ENCODE measurements around the gene IL18R1. TPM values are rescaled to one million over a fixed set of nuclear protein-coding genes. Genes with fewer than 3 reads are reported as not detected.

The IL18R1 gene
- total RNA-seq, 2 experiments from 2014 or later, result 17.1 to 18.4 TPM

DNA sequence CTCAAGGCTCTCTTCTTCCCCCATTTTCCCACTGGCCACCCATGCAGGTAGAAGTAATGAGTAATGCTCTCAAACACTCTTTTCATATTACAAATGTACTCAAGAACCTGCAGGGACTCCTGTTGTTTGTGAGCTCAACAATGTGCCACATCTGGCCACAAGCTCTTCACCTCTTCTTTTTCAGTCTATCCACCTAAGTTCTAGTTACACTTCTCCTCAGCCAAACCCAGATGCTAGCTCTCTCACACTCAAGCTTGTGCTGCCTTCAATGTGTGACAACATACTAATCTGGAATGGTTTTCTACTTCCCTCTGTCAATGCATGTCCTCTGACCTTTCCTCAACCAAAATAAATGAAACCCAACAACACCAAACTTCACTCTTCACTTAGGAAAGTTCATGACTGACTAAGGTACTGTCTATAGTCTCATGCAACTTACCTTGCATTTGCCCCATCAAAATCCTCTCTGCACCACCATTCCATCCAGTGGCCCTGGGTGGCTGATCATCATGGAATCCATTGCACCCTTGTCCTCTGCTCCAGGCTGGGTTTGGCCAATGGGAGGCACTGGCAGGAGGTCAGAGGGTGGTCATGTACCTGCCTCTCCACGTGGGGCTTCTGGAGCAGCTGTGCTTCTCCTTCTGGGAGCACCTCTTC is 5.3 kb upstream of the IL18R1 start:
- CTCF ChIA-PET, result interaction anchor here (1.0 to 2.0 kb wide), 5 partner anchors 43 to 344 kb away, joined by 3 to 5 read pairs (median 3); no protein-coding TSS in a partner anchor
- H3K4me1 Mint-ChIP-seq (ENCODE audit: low read depth), result peaks cover 1% of the 10 kb centered on the region
- no peaks in the 10 kb centered on the region for H3K27me3 Mint-ChIP-seq (ENCODE audit: low read depth)
- H3K9me3 Mint-ChIP-seq, result no peaks in the 10 kb centered on the region
- no peak overlapping the region for H3K4me3 Mint-ChIP-seq
- DNase-seq, result no peak
- H3K27ac Mint-ChIP-seq, result no peak overlapping the region
- intact Hi-C loops (cut with micrococcal nuclease), result no loop called here
- H3K36me3 Mint-ChIP-seq (ENCODE audit: low read depth), result no peaks in the 10 kb centered on the region

DNA sequence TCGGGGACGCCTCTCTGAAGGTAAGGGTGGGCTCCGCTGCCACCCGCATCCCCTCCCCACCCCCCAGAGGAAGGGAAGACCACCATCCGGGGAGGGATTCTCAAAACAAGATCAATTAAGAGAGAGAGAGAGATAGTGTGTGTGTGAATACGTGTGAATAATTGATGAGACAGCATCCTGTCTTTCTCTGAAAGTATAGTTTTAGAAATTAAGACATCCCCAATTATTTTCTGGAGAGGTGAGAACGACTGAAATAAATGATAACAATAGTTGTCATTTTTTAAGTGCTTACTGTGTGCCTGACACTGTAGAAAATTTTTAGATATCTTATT is 751 bp downstream of the IL18R1 start:
- peaks cover 11% of the 10 kb centered on the region for H3K36me3 Mint-ChIP-seq (ENCODE audit: low read depth)
- H3K9me3 Mint-ChIP-seq, result no peaks in the 10 kb centered on the region
- DNase-seq, result no peak
- CTCF ChIA-PET, result interaction anchor here (0.7 to 4.9 kb wide), 22 partner anchors 8 to 1086 kb away, joined by 3 to 49 read pairs (median 4); no protein-coding TSS in a partner anchor
- H3K4me3 Mint-ChIP-seq, result peak overlapping the region; percentile 99
- no peaks in the 10 kb centered on the region for H3K27me3 Mint-ChIP-seq (ENCODE audit: low read depth)
- intact Hi-C loops (cut with micrococcal nuclease), result loop anchor here (1.0 to 5.0 kb wide), 5 partner anchors 11 to 474 kb away; no protein-coding TSS in a partner anchor
- peak overlapping the region; percentile 96 for H3K27ac Mint-ChIP-seq
- peaks cover 50% of the 10 kb centered on the region for H3K4me1 Mint-ChIP-seq (ENCODE audit: low read depth)

DNA sequence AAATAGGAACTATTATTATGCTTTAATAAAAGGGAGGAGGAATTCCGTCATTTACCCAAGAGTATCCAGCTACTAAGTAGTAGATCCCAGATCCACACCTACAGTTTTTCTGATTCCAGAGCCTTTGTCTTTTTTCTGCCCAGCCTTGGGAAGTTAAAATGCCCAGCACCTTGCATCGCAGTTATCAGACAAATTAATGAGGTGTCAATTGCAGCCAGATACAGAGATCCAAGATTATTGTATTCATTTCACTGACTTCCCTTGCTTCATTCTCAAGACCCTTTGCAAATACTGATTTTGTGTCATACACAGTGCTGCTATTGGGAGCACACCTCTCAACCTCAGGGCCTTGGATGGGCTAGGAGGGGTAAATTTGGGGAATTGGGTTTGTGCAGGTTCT is 1.1 kb downstream of the IL18R1 start:
- Mint-ChIP-seq H3K9me3 (no peaks in the 10 kb centered on the region), H3K27ac (peak overlapping the region; percentile 96), H3K4me3 (peak overlapping the region; percentile 99), H3K27me3 (ENCODE audit: low read depth) (no peaks in the 10 kb centered on the region), H3K4me1 (ENCODE audit: low read depth) (peaks cover 54% of the 10 kb centered on the region), H3K36me3 (ENCODE audit: low read depth) (peaks cover 15% of the 10 kb centered on the region)
- no peak for DNase-seq
- CTCF ChIA-PET, result interaction anchor here (0.9 to 4.9 kb wide), 11 partner anchors 8 to 142 kb away, joined by 3 to 49 read pairs (median 5); no protein-coding TSS in a partner anchor
- intact Hi-C loops (cut with micrococcal nuclease), result loop anchor here (1.0 to 5.0 kb wide), 5 partner anchors 11 to 474 kb away; no protein-coding TSS in a partner anchor

DNA sequence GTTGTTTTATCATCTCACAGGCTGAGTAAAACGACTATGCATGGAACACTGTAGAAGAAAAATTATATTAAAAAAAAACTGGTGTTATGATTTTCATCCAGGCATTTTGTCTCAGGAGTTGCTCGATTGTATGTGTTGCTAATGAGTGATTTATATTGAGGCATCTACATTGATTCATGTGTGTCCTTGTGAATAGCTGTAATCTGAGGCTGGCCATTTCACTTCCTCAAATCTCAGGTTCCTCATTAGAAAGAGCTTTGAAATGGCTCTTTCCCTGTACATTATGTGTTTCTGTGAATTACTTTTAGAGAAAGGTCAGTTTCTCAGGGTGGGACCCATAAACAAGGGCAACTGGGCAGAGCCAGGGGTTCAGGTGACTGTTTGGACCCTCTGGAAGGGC is 2.3 kb downstream of the IL18R1 start:
- intact Hi-C loops (cut with micrococcal nuclease), result loop anchor here (5.0 kb wide), 1 partner anchor 476 kb away; no protein-coding TSS in a partner anchor
- H3K36me3 Mint-ChIP-seq (ENCODE audit: low read depth), result peaks cover 24% of the 10 kb centered on the region
- no peaks in the 10 kb centered on the region for H3K27me3 Mint-ChIP-seq (ENCODE audit: low read depth)
- peak overlapping the region; percentile 99 for H3K4me3 Mint-ChIP-seq
- DNase-seq, result no peak
- H3K4me1 Mint-ChIP-seq (ENCODE audit: low read depth), result peaks cover 63% of the 10 kb centered on the region
- H3K27ac Mint-ChIP-seq, result peak overlapping the region; percentile 39
- no peaks in the 10 kb centered on the region for H3K9me3 Mint-ChIP-seq
- CTCF ChIA-PET, result interaction anchor here (0.7 to 4.9 kb wide), 4 partner anchors 10 to 474 kb away, joined by 3 to 49 read pairs (median 10); no protein-coding TSS in a partner anchor

DNA sequence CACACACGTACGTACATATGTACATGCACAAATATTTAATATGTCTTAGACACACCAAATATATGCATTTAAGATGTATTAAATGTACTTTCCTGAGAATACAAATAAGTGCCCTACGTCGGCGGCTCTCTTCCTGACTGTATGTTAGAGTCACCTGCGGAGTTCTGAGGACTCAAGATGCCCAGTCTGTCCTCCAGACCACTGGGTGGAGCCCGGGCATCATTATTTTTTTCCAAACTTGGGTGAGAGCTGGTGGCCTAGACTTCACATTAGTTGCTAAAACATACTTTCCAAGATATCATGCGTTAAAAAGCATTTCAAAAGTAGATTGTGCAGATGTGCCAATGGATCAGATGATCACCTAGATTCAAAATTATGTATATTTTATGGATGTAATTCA is 2.9 kb downstream of the IL18R1 start:
- intact Hi-C loops (cut with micrococcal nuclease), result loop anchor here (5.0 kb wide), 1 partner anchor 476 kb away; no protein-coding TSS in a partner anchor
- Mint-ChIP-seq H3K4me1 (ENCODE audit: low read depth) (peaks cover 68% of the 10 kb centered on the region), H3K9me3 (no peaks in the 10 kb centered on the region), H3K27me3 (ENCODE audit: low read depth) (no peaks in the 10 kb centered on the region), H3K27ac (no peak overlapping the region), H3K4me3 (peak overlapping the region; percentile 99), H3K36me3 (ENCODE audit: low read depth) (peaks cover 29% of the 10 kb centered on the region)
- DNase-seq, result peak; percentile 36
- CTCF ChIA-PET, result interaction anchor here (0.7 to 4.9 kb wide), 4 partner anchors 10 to 474 kb away, joined by 3 to 49 read pairs (median 10); no protein-coding TSS in a partner anchor

DNA sequence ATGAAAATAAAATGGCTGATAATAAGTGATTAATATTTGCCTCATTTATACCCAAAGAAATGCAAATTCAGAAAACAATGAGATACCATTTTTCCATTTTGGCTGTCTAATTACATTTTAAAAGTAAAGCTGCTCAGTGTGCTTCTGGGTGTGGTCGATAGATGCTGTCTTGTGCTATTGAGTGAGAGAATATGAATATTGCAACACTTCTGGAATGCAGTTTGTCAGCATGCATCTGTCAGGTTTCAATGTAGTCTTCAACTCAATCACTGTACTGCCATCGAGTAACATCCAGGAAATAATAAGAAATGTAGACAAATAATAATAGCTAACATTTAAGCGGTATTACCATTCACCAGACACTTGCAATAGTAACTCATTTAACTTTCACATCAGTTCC is 3.9 kb downstream of the IL18R1 start:
- H3K4me1 Mint-ChIP-seq (ENCODE audit: low read depth), result peaks cover 79% of the 10 kb centered on the region
- H3K27ac Mint-ChIP-seq, result no peak overlapping the region
- DNase-seq, result no peak
- peaks cover 40% of the 10 kb centered on the region for H3K36me3 Mint-ChIP-seq (ENCODE audit: low read depth)
- H3K27me3 Mint-ChIP-seq (ENCODE audit: low read depth), result no peaks in the 10 kb centered on the region
- no peak overlapping the region for H3K4me3 Mint-ChIP-seq
- peaks cover 6% of the 10 kb centered on the region for H3K9me3 Mint-ChIP-seq
- intact Hi-C loops (cut with micrococcal nuclease), result loop anchor here (5.0 kb wide), 1 partner anchor 477 kb away; no protein-coding TSS in a partner anchor
- CTCF ChIA-PET, result interaction anchor here (0.8 to 4.9 kb wide), 3 partner anchors 57 to 353 kb away, joined by 4 to 49 read pairs (median 6); no protein-coding TSS in a partner anchor

DNA sequence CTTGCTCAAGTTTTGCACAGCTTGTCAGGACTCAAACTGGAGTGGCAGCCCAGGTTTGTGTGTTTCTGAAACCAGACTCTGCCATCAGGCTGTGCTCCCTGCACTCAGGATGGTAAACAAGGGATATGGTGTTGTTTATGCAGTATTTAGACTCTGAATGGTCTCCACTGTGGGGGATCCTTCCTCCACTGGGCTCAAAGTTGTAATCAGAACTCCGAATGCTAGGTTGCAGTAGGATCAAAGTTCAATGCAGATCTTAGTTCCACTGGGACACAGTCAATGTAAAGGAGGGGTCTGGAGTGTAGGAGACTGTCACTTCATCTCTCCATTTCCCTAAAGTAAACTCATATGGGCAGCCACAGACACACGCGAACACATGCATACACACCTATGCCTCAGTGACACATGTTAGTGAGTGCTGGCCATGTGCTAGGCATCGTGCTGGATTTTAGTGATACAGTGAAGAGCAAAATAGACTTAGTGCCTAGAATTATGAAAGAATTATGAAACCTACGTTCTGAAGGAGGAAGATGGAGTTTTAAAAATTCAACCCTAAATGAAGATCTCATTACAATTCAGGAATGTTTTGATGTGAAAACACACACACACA is 6.1 kb downstream of the IL18R1 start:
- peaks cover 28% of the 10 kb centered on the region for H3K9me3 Mint-ChIP-seq
- peak overlapping the region; percentile 76 for H3K27ac Mint-ChIP-seq
- CTCF ChIA-PET, result no interaction called here
- peaks cover 88% of the 10 kb centered on the region for H3K4me1 Mint-ChIP-seq (ENCODE audit: low read depth)
- DNase-seq, result no peak
- H3K4me3 Mint-ChIP-seq, result no peak overlapping the region
- no peaks in the 10 kb centered on the region for H3K27me3 Mint-ChIP-seq (ENCODE audit: low read depth)
- peaks cover 59% of the 10 kb centered on the region for H3K36me3 Mint-ChIP-seq (ENCODE audit: low read depth)
- intact Hi-C loops (cut with micrococcal nuclease), result loop anchor here (1.0 to 10.0 kb wide), 2 partner anchors 75 to 627 kb away; no protein-coding TSS in a partner anchor

DNA sequence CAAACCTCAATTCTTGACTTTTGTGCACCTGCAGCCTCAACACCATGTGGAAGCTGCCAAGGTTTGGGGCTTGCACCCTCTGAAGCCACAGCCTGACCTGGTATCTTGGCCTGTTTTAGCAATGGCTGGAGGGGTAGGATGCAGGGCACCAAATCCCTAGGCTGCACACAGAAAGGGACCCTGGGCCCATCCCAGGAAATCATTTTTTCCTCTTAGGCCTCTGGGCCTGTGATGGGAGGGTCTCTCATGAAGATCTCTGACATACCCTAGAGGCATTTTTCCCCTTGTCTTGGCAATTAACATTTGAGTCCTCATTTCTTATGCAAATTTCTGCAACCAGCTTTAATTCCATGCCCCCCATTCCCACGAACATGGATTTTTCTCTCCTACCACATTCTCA is 10.2 kb downstream of the IL18R1 start:
- DNase-seq, result no peak
- CTCF ChIA-PET, result no interaction called here
- peaks cover 33% of the 10 kb centered on the region for H3K9me3 Mint-ChIP-seq
- peaks cover 86% of the 10 kb centered on the region for H3K36me3 Mint-ChIP-seq (ENCODE audit: low read depth)
- intact Hi-C loops (cut with micrococcal nuclease), result loop anchor here (5.0 to 10.0 kb wide), 3 partner anchors 297 to 631 kb away; no protein-coding TSS in a partner anchor
- no peak overlapping the region for H3K4me3 Mint-ChIP-seq
- H3K27me3 Mint-ChIP-seq (ENCODE audit: low read depth), result no peaks in the 10 kb centered on the region
- H3K4me1 Mint-ChIP-seq (ENCODE audit: low read depth), result peaks cover 82% of the 10 kb centered on the region
- peak overlapping the region; percentile 94 for H3K27ac Mint-ChIP-seq

DNA sequence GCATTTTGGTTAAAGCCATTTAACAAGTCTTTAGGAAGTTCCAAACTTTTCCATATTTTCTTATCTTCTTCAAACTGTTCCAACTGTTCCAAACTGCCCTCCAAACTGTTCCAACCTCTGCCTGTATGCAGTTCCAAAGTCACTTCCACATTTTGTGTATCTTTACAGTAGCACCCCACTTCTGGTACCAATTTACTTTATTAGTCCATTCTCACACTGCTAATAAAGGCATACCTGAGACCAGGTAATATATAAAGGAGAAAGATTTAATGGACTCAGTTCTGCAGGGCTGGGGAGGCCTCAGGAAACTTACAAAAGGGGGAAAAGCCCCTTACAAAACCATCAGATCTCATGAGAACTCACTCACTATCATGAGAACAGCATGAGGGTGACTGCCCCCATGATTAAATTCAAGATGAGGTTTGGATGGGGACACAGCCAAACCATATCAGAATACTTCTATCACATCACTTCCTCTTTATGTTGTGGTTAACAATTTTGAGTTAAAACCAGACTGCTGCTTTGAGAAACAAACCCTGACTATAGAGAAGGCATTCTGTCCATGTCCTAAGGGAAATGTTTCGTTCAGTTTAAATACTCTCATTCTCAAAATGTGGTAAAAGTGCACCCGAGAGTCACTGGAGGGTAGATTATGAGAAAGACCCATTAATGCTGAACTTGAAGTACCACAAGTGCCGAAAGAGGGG is 11.0 kb downstream of the IL18R1 start:
- intact Hi-C loops (cut with micrococcal nuclease), result loop anchor here (1.0 to 10.0 kb wide), 15 partner anchors 10 to 632 kb away; no protein-coding TSS in a partner anchor
- peaks cover 80% of the 10 kb centered on the region for H3K4me1 Mint-ChIP-seq (ENCODE audit: low read depth)
- peak overlapping the region; percentile 94 for H3K27ac Mint-ChIP-seq
- no peaks in the 10 kb centered on the region for H3K27me3 Mint-ChIP-seq (ENCODE audit: low read depth)
- peak overlapping the region; percentile 20 for H3K4me3 Mint-ChIP-seq
- H3K36me3 Mint-ChIP-seq (ENCODE audit: low read depth), result peaks cover 84% of the 10 kb centered on the region
- H3K9me3 Mint-ChIP-seq, result peaks cover 33% of the 10 kb centered on the region
- CTCF ChIA-PET, result interaction anchor here (0.9 to 3.6 kb wide), 4 partner anchors 49 to 126 kb away, joined by 3 to 18 read pairs (median 3); no protein-coding TSS in a partner anchor
- DNase-seq, result peak; percentile 52

DNA sequence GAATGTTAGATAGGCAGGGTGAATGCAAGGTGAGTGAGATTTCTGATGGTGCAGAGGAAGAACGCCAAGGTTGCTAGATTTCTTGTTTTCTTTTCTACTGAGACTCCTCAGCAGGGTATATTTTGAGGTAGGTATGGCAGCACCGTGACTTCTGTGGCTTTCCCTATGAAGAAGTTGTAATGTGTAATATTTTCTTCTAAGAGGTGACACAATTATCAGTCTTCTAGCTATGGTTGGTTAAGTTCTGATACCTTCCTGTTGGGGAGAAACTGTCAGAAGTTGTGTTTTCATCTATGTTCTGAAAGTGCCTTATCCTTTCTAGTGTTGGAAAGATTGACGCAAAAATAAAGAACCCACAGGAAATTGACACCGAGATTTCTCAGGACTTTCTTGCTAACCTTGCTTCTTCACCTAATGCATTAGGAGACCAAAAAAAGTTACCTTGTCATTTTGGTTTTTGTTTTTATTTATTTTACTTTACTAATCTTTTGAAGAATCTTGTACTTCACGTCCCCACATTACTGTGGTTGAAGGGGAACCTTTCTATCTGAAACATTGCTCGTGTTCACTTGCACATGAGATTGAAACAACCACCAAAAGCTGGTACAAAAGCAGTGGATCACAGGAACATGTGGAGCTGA is 11.9 kb downstream of the IL18R1 start:
- peaks cover 76% of the 10 kb centered on the region for H3K4me1 Mint-ChIP-seq (ENCODE audit: low read depth)
- peak overlapping the region; percentile 20 for H3K4me3 Mint-ChIP-seq
- intact Hi-C loops (cut with micrococcal nuclease), result loop anchor here (1.0 to 10.0 kb wide), 15 partner anchors 9 to 633 kb away; no protein-coding TSS in a partner anchor
- peak overlapping the region; percentile 94 for H3K27ac Mint-ChIP-seq
- H3K27me3 Mint-ChIP-seq (ENCODE audit: low read depth), result no peaks in the 10 kb centered on the region
- peaks cover 78% of the 10 kb centered on the region for H3K36me3 Mint-ChIP-seq (ENCODE audit: low read depth)
- CTCF ChIA-PET, result interaction anchor here (0.9 to 3.6 kb wide), 7 partner anchors 11 to 127 kb away, joined by 3 to 18 read pairs (median 8); partner anchors contain the start of gene IL18R1
- peak; percentile 65 for DNase-seq
- peaks cover 33% of the 10 kb centered on the region for H3K9me3 Mint-ChIP-seq

DNA sequence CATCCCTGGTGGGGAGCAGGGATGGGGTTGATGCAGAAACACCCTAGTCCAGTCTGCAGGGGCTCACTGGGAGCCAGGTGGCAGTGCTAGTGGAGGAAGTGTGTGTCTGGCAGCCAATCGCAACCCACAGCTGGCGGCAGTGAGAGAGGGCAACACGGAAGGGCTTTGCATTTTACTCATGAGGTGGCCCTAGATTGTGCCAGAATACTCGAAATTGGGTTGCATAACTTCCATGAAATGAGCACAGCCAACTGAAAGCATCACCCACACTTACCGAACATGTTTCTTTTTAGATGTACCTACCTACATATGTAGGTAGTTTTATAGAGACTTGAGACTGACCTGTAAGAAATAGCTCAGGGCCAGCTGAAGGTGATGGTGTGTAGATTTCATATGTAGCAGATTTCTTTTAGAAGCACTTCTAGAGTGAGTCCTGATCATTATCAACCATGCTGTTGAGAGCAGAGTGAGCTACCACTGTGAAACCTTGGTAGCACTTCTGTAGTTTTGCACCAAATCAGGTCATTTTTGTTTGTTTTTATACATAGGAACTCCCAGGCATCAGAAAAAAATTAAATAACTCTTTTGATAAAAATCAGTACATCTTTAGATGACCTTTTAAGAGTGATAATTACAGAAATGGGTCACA is 13.0 kb downstream of the IL18R1 start:
- intact Hi-C loops (cut with micrococcal nuclease), result loop anchor here (5.0 to 10.0 kb wide), 3 partner anchors 294 to 634 kb away; no protein-coding TSS in a partner anchor
- Mint-ChIP-seq H3K36me3 (ENCODE audit: low read depth) (peaks cover 74% of the 10 kb centered on the region), H3K9me3 (peaks cover 36% of the 10 kb centered on the region), H3K4me3 (no peak overlapping the region), H3K27ac (peak overlapping the region; percentile 94), H3K27me3 (ENCODE audit: low read depth) (no peaks in the 10 kb centered on the region), H3K4me1 (ENCODE audit: low read depth) (peaks cover 65% of the 10 kb centered on the region)
- no peak for DNase-seq
- CTCF ChIA-PET, result interaction anchor here (0.7 to 3.6 kb wide), 7 partner anchors 12 to 133 kb away, joined by 3 to 18 read pairs (median 8); partner anchors contain the start of gene IL18R1

Data from activated naive CD4-positive, alpha-beta T cell treated with anti-CD3 and anti-CD28 coated beads for 36 hours (primary cell).